Bronchial epithelial cell (primary cell): ENCODE measurements around the gene OSBP2. TPM values are rescaled to one million over a fixed set of nuclear protein-coding genes. Genes with fewer than 3 reads are reported as not detected.

Experiments
- DNase-seq: peaks from one replicate; pipeline ENCODE4 v3.0.0-alpha.2; 2010; ENCODE audit warnings: low read depth
- FAIRE-seq: peaks from 2 replicates; lab custom pipeline; 2011; peaks lifted over from hg19 to GRCh38; lab: Jason Lieb, UNC
- H3K27me3 ChIP-seq: 2 replicates; pipeline ENCODE4 v1.5.1; 2011; ENCODE audit warnings: low read length; ENCODE audit not compliant: control insufficient read depth, insufficient read depth
- H3K36me3 ChIP-seq: 2 replicates; pipeline ENCODE4 v1.5.1; 2011; ENCODE audit warnings: low read length; ENCODE audit not compliant: control insufficient read depth, insufficient read depth
- H3K4me3 ChIP-seq: 2 replicates; pipeline ENCODE4 v1.5.1; 2011; ENCODE audit warnings: mild to moderate bottlenecking, low read depth, low read length, control low read depth
- total RNA-seq: library from RNA; depleted of rRNA; stranded (reverse); fragments of >200 nt; gene quantifications from 2 replicates; pipeline ENCODE4 v1.2.1, GENCODE V29; 2014
- TF ChIP-seq, protein P1 (sequence below): IDR thresholded peaks from 2 replicates; pipeline ENCODE4 v1.5.1; 2011; ENCODE audit warnings: mild to moderate bottlenecking, moderate library complexity, low read length, control low read depth, inconsistent platforms; ENCODE audit not compliant: insufficient read depth, severe bottlenecking

The OSBP2 gene
- total RNA-seq, 1 donor from 2014 or later = 23.4 TPM

GRCh38 chr22:30906946-30907345 is 212.3 kb downstream of the OSBP2 start:
- no peaks in the 10 kb centered on the region for H3K36me3 ChIP-seq
- H3K27me3 ChIP-seq = no peaks in the 10 kb centered on the region
- DNase-seq (no peak), FAIRE-seq (no peak)
- TF ChIP-seq, protein P1, sequence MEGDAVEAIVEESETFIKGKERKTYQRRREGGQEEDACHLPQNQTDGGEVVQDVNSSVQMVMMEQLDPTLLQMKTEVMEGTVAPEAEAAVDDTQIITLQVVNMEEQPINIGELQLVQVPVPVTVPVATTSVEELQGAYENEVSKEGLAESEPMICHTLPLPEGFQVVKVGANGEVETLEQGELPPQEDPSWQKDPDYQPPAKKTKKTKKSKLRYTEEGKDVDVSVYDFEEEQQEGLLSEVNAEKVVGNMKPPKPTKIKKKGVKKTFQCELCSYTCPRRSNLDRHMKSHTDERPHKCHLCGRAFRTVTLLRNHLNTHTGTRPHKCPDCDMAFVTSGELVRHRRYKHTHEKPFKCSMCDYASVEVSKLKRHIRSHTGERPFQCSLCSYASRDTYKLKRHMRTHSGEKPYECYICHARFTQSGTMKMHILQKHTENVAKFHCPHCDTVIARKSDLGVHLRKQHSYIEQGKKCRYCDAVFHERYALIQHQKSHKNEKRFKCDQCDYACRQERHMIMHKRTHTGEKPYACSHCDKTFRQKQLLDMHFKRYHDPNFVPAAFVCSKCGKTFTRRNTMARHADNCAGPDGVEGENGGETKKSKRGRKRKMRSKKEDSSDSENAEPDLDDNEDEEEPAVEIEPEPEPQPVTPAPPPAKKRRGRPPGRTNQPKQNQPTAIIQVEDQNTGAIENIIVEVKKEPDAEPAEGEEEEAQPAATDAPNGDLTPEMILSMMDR = no peak
- H3K4me3 ChIP-seq = no peak overlapping the region

GRCh38 chr22:30908051-30908461 is 213.4 kb downstream of the OSBP2 start:
- no peaks in the 10 kb centered on the region for H3K36me3 ChIP-seq
- no peak overlapping the region for H3K4me3 ChIP-seq
- H3K27me3 ChIP-seq = no peaks in the 10 kb centered on the region
- FAIRE-seq (no peak), DNase-seq (no peak)
- TF ChIP-seq, protein P1 = no peak

DNA sequence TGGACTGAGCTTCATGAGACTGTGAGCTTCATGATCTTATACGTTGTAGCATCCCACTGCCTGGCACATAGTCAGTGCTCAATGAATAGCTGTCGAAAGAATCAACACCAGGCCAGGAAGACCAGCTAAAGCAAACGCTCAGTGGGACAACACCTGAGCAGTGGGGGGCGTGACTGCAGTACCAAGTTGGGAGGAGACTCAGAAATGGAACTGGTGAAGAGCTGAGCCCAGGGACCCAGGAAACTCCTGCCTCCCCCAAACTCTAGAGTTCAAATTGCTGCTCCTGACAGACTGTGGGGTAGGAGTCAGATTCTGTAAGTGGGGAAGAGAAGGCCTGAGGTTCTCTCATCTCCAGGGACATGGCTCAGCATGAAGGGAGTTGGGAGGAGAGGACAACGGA is 214.6 kb downstream of the OSBP2 start:
- H3K36me3 ChIP-seq = no peaks in the 10 kb centered on the region
- TF ChIP-seq, protein P1 = no peak
- no peak for FAIRE-seq
- no peaks in the 10 kb centered on the region for H3K27me3 ChIP-seq
- no peak overlapping the region for H3K4me3 ChIP-seq
- DNase-seq = no peak

DNA sequence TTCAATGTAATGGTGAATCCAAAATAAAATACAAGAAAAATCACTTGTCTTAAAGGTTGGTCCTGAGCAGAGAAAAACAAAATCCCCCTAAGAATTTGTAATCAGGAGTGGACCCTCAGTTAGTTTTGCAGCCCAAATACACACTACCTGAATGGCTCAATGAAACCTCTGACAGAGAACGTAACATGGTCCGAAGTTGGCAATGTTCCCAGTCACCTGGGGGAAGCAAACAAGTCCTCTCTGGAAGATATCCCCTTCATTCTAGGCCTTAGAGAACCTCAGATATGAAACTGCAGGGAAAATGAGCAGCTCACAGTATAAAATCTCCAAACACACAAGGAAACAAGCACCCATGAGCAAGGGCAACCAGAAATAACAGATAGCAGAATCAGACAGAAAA is 215.7 kb downstream of the OSBP2 start:
- H3K4me3 ChIP-seq = no peak overlapping the region
- no peaks in the 10 kb centered on the region for H3K36me3 ChIP-seq
- TF ChIP-seq, protein P1 = no peak
- H3K27me3 ChIP-seq = no peaks in the 10 kb centered on the region
- FAIRE-seq (peak; percentile 23), DNase-seq (no peak)

GRCh38 chr22:30918761-30919160 is 224.1 kb downstream of the OSBP2 start:
- Histone ChIP-seq H3K4me3 (no peak overlapping the region), H3K27me3 (no peaks in the 10 kb centered on the region), H3K36me3 (no peaks in the 10 kb centered on the region)
- no peak for FAIRE-seq
- TF ChIP-seq, protein P1 = no peak
- DNase-seq = no peak

- FAIRE-seq (no peak), DNase-seq (no peak)
- Histone ChIP-seq H3K4me3 (no peak overlapping the region), H3K36me3 (no peaks in the 10 kb centered on the region), H3K27me3 (no peaks in the 10 kb centered on the region)
- TF ChIP-seq, protein P1 = no peak
Observed at GRCh38 chr22:30919973-30920372, 225.3 kb downstream of the OSBP2 start.
